BJ (cell line): ENCODE measurements around the gene KCNT2. TPM values are rescaled to one million over a fixed set of nuclear protein-coding genes. Genes with fewer than 3 reads are reported as not detected.

Experiments
- CTCF ChIA-PET: fragments of 350-600 bp; formaldehyde crosslinking; extraction: SDS; loops from one replicate; lab custom pipeline; 2021; ENCODE audit warnings: antibody characterized with exemption, inconsistent platforms; lab: Yijun Ruan, JAX
- POLR2A ChIA-PET: fragments of 300-600 bp; sonication (Branson Sonifier 250); formaldehyde crosslinking; extraction: SDS; loops from one replicate; lab custom pipeline; 2021; ENCODE audit warnings: antibody characterized with exemption; lab: Charles Lee
- DNase-seq: peaks from one replicate; pipeline ENCODE4 v3.0.0-alpha.2; 2011; ENCODE audit warnings: low read depth
- H3K27me3 ChIP-seq: 2 replicates; pipeline ENCODE4 v1.6.0; 2011; ENCODE audit warnings: low read length; ENCODE audit not compliant: control insufficient read depth, insufficient read depth
- H3K36me3 ChIP-seq: 2 replicates; pipeline ENCODE4 v1.5.1; 2011; ENCODE audit warnings: low read length; ENCODE audit not compliant: control insufficient read depth, insufficient read depth
- H3K4me3 ChIP-seq: 2 replicates; pipeline ENCODE4 v1.5.1; 2011; ENCODE audit warnings: low read depth, mild to moderate bottlenecking, control low read depth, low read length
- CTCF ChIP-seq: IDR thresholded peaks from 2 replicates; pipeline ENCODE4 v1.5.1; 2011; ENCODE audit warnings: low read depth, mild to moderate bottlenecking, control low read depth, inconsistent platforms, low read length, moderate library complexity; ENCODE audit not compliant: insufficient read depth
- polyA plus RNA-seq: library from polyadenylated mRNA; depleted of rRNA; stranded (reverse); fragments of >200 nt; gene quantifications from 2 replicates; pipeline ENCODE4 v1.2.3, GENCODE V29; 2011

Gene KCNT2
- polyA plus RNA-seq, 1 experiment, result 0.66 TPM

- Histone ChIP-seq H3K36me3 (no peaks in the 10 kb centered on the region), H3K4me3 (no peak overlapping the region), H3K27me3 (no peaks in the 10 kb centered on the region)
- POLR2A ChIA-PET, result no interaction called here
- TF ChIP-seq CTCF, result no peak
- CTCF ChIA-PET, result no interaction called here
- DNase-seq, result no peak
These were observed 348.9 kb downstream of the KCNT2 start for GRCh38 chr1:196259316-196259715.

- H3K4me3 ChIP-seq, result no peak overlapping the region
- no peaks in the 10 kb centered on the region for H3K27me3 ChIP-seq
- ChIA-PET POLR2A (no interaction called here), CTCF (no interaction called here)
- DNase-seq, result no peak
- TF ChIP-seq CTCF, result no peak
- no peaks in the 10 kb centered on the region for H3K36me3 ChIP-seq
These were observed 352.5 kb downstream of the KCNT2 start for GRCh38 chr1:196255762-196256161.

- POLR2A ChIA-PET, result no interaction called here
- no peak for DNase-seq
These were observed 378.7 kb downstream of the KCNT2 start for GRCh38 chr1:196229546-196229945.

GRCh38 chr1:196214866-196215265 lies 393.4 kb downstream of the KCNT2 start:
- peak; percentile 38 for DNase-seq
- Histone ChIP-seq H3K36me3 (no peaks in the 10 kb centered on the region), H3K27me3 (no peaks in the 10 kb centered on the region), H3K4me3 (no peak overlapping the region)
- TF ChIP-seq CTCF, result no peak
- ChIA-PET POLR2A (no interaction called here), CTCF (no interaction called here)

More at GRCh38 chr1:196229546-196229945, 378.7 kb downstream of the KCNT2 start:
- no peak overlapping the region for H3K4me3 ChIP-seq
- no peaks in the 10 kb centered on the region for H3K27me3 ChIP-seq
- CTCF ChIA-PET, result interaction anchor here (1.1 kb wide), 1 partner anchor 36 kb away, joined by 3 read pairs; no protein-coding TSS in a partner anchor
- no peak for TF ChIP-seq CTCF
- no peaks in the 10 kb centered on the region for H3K36me3 ChIP-seq

GRCh38 chr1:196209983-196210382 lies 398.3 kb downstream of the KCNT2 start:
- no peaks in the 10 kb centered on the region for H3K27me3 ChIP-seq

More at GRCh38 chr1:196209983-196210382, 398.3 kb downstream of the KCNT2 start:
- no peak for TF ChIP-seq CTCF
- no peaks in the 10 kb centered on the region for H3K36me3 ChIP-seq
- ChIA-PET POLR2A (interaction anchor here (0.6 kb wide), 1 partner anchor 497 kb away, joined by 3 read pairs; no protein-coding TSS in a partner anchor), CTCF (interaction anchor here (0.6 kb wide), 1 partner anchor 24 kb away, joined by 3 read pairs; no protein-coding TSS in a partner anchor)
- H3K4me3 ChIP-seq, result no peak overlapping the region
- peak; percentile 56 for DNase-seq
